Breast epithelium (tissue), 4 donors: ENCODE measurements around the gene C11orf52. TPM values are rescaled to one million over a fixed set of nuclear protein-coding genes. Genes with fewer than 3 reads are reported as not detected.
"Not testable (repeated sequence)": the region's sequence is repeated elsewhere in the genome, so short reads cannot be mapped to it uniquely, and the experiment has no call there.

Experiments
- DNase-seq, 2 donors: peaks; one replicate each; pipeline ENCODE4 v3.0.0-alpha.2; 2019; ENCODE audit warnings: low spot score in 2 of 2
- H3K27ac ChIP-seq, 2 donors: fragments of 200-600 bp; sonication (generic) in 1 of 2; one replicate each; pipeline ENCODE4 v1.5.1; 2016 to 2019; ENCODE audit warnings: mild to moderate bottlenecking in 1 of 2
- H3K27me3 ChIP-seq, 2 donors: fragments of 200-600 bp; sonication (generic) in 1 of 2; one replicate each; pipeline versions ENCODE4 v1.5.1 to v1.6.0; 2017 to 2019; ENCODE audit warnings: control low read depth in 1 of 2, mild to moderate bottlenecking in 1 of 2
- H3K36me3 ChIP-seq: fragments of 200-600 bp; one replicate; pipeline ENCODE4 v1.5.1; 2019
- H3K4me1 ChIP-seq, 2 donors: fragments of 200-600 bp; sonication (generic); one replicate each; pipeline ENCODE4 v1.5.1; 2016 to 2019; ENCODE audit warnings: control low read depth in 1 of 2
- H3K4me3 ChIP-seq, 3 donors: fragments of 200-600 bp; sonication (generic); 1 replicate in 2 of 3; 2 replicates in 1 of 3; pipeline ENCODE4 v1.5.1; 2016 to 2019; ENCODE audit warnings: mild to moderate bottlenecking in 3 of 3, moderate library complexity in 2 of 3
- H3K9me3 ChIP-seq, 2 donors: fragments of 200-600 bp; sonication (generic) in 1 of 2; one replicate each; pipeline ENCODE4 v1.5.1; 2016 to 2019; ENCODE audit warnings: control low read depth in 1 of 2
- CTCF ChIP-seq, 3 donors: fragments of 450-650 bp; IDR thresholded peaks; one replicate each; pipeline ENCODE4 v1.5.1; 2016 to 2017; ENCODE audit warnings: antibody characterized with exemption in 3 of 3, mild to moderate bottlenecking in 3 of 3, moderate library complexity in 3 of 3
- POLR2A ChIP-seq: fragments of 450-650 bp; IDR thresholded peaks from one replicate; pipeline ENCODE4 v1.6.1; 2016; ENCODE audit warnings: antibody characterized with exemption, mild to moderate bottlenecking, moderate library complexity
- POLR2AphosphoS5 ChIP-seq, 3 donors: sonication (generic); formaldehyde crosslinking; IDR thresholded peaks; one replicate each; pipeline ENCODE4 v1.6.1; 2017; ENCODE audit warnings: antibody characterized with exemption in 3 of 3
- intact Hi-C: fragments of 100-400 bp; cut with DNase I; formaldehyde crosslinking; loops from one replicate; pipeline ENCODE4 v1.15.1; 2023; ENCODE audit warnings: low total_unique reads
- total RNA-seq, 3 donors: library from RNA; depleted of rRNA; stranded (reverse); fragments of >200 nt; gene quantifications; one replicate each; pipeline ENCODE4 v1.1.0, GENCODE V29; 2016

The C11orf52 gene
- total RNA-seq, 3 donors from 2014 or later, result 7.5 to 40.5 (median 19.0) TPM

GRCh38 chr11:111871693-111872161 is 47.0 kb upstream of the C11orf52 start:
- no peaks in the 10 kb centered on the region for H3K36me3 ChIP-seq
- no peaks in the 10 kb centered on the region for H3K27me3 ChIP-seq
- TF ChIP-seq POLR2A (no peak), CTCF (IDR thresholded peaks at IDR 0.05) (no peak), POLR2AphosphoS5 (IDR thresholded peaks at IDR 0.05) (no peak)
- intact Hi-C loops, result no loop called here
- H3K4me1 ChIP-seq, result peaks cover 0 to 7% of the 10 kb centered on the region in 2 donors
- peak overlapping the region; percentile 92 to 95 for H3K27ac ChIP-seq
- peak overlapping the region; percentile 95 to 97 (median 97) for H3K4me3 ChIP-seq
- DNase-seq, result no peak
- H3K9me3 ChIP-seq, result no peaks in the 10 kb centered on the region

- intact Hi-C loops, result no loop called here
- no peaks in the 10 kb centered on the region for H3K27me3 ChIP-seq
- DNase-seq, result no peak
- TF ChIP-seq CTCF (IDR thresholded peaks at IDR 0.05) (no peak), POLR2A (no peak), POLR2AphosphoS5 (IDR thresholded peaks at IDR 0.05) (no peak)
- H3K4me1 ChIP-seq, result no peaks in the 10 kb centered on the region
- H3K36me3 ChIP-seq, result no peaks in the 10 kb centered on the region
- peak overlapping the region; percentile 67 to 85 (median 69) for H3K4me3 ChIP-seq
- H3K27ac ChIP-seq, result peak overlapping the region; percentile 95 to 99
- no peaks in the 10 kb centered on the region for H3K9me3 ChIP-seq
Observed at GRCh38 chr11:111878385-111878848, 40.3 kb upstream of the C11orf52 start.

- TF ChIP-seq POLR2AphosphoS5 (IDR thresholded peaks at IDR 0.05), result peak; percentile 95 to 98 (median 98)
- TF ChIP-seq POLR2A, result peak; percentile 34
- TF ChIP-seq CTCF (IDR thresholded peaks at IDR 0.05), result peak; percentile 97 to 99 (median 99)
- H3K4me1 ChIP-seq, result no peaks in the 10 kb centered on the region
- H3K27me3 ChIP-seq, result no peaks in the 10 kb centered on the region
- DNase-seq, result peak; percentile 94 to 97
- H3K27ac ChIP-seq, result peak within 1 kb of the TSS; percentile 95 to 99
- intact Hi-C loops, result no loop called here
- peak within 1 kb of the TSS; percentile 67 to 85 (median 69) for H3K4me3 ChIP-seq
- H3K9me3 ChIP-seq, result no peaks in the 10 kb centered on the region
- H3K36me3 ChIP-seq, result no peaks in the 10 kb centered on the region
Observed at GRCh38 chr11:111878849-111879636, 39.7 kb upstream of the C11orf52 start, which contains the start of the genes CFAP68 and FDXACB1. Gene CFAP68, plus strand, starts transcription at chr11:111879541. Its CDS starts 20 bp downstream, at chr11:111879561. Gene FDXACB1, minus strand, starts transcription at chr11:111879165. Its CDS starts 33 bp downstream, at chr11:111879132.

GRCh38 chr11:111879637-111879960 is 39.1 kb upstream of the C11orf52 start:
- Histone ChIP-seq H3K36me3 (no peaks in the 10 kb centered on the region), H3K27ac (peak overlapping the region; percentile 95 to 99), H3K4me3 (peak overlapping the region; percentile 67 to 85 (median 69)), H3K27me3 (no peaks in the 10 kb centered on the region), H3K9me3 (no peaks in the 10 kb centered on the region), H3K4me1 (no peaks in the 10 kb centered on the region)
- no peak for DNase-seq
- no peak for TF ChIP-seq POLR2AphosphoS5 (IDR thresholded peaks at IDR 0.05)
- no peak for TF ChIP-seq CTCF (IDR thresholded peaks at IDR 0.05)
- TF ChIP-seq POLR2A, result no peak
- intact Hi-C loops, result no loop called here

GRCh38 chr11:111882202-111882601 is 36.5 kb upstream of the C11orf52 start:
- Histone ChIP-seq H3K4me1 (no peaks in the 10 kb centered on the region), H3K36me3 (no peaks in the 10 kb centered on the region), H3K4me3 (no peak overlapping the region), H3K27me3 (no peaks in the 10 kb centered on the region), H3K27ac (no peak overlapping the region), H3K9me3 (no peaks in the 10 kb centered on the region)
- TF ChIP-seq POLR2A (no peak), POLR2AphosphoS5 (IDR thresholded peaks at IDR 0.05) (no peak), CTCF (IDR thresholded peaks at IDR 0.05) (no peak)
- no peak for DNase-seq
- intact Hi-C loops, result no loop called here

GRCh38 chr11:111885053-111885452 is 33.7 kb upstream of the C11orf52 start:
- H3K27me3 ChIP-seq, intact Hi-C loops, H3K27ac ChIP-seq, H3K4me1 ChIP-seq, DNase-seq, H3K4me3 ChIP-seq, H3K9me3 ChIP-seq, H3K36me3 ChIP-seq: not testable (repeated sequence)
